HFF-Myc (cell line): ENCODE data around the gene FZR1.

Experiments
- DNase-seq: peaks from one replicate; pipeline ENCODE4 v3.0.0-alpha.2; 2011; ENCODE audit warnings: low read depth; ENCODE audit errors: extremely low read depth
- H3K4me3 ChIP-seq: replicated peaks from 2 replicates; pipeline ENCODE4 v1.5.1; 2011; ENCODE audit warnings: low read depth, mild to moderate bottlenecking, control low read depth, low read length
- CTCF ChIP-seq: IDR thresholded peaks from 2 replicates; pipeline ENCODE4 v1.5.1; 2012; ENCODE audit warnings: mild to moderate bottlenecking, low read depth, low read length, control low read depth; ENCODE audit errors: missing control alignments

Gene FZR1

DNA sequence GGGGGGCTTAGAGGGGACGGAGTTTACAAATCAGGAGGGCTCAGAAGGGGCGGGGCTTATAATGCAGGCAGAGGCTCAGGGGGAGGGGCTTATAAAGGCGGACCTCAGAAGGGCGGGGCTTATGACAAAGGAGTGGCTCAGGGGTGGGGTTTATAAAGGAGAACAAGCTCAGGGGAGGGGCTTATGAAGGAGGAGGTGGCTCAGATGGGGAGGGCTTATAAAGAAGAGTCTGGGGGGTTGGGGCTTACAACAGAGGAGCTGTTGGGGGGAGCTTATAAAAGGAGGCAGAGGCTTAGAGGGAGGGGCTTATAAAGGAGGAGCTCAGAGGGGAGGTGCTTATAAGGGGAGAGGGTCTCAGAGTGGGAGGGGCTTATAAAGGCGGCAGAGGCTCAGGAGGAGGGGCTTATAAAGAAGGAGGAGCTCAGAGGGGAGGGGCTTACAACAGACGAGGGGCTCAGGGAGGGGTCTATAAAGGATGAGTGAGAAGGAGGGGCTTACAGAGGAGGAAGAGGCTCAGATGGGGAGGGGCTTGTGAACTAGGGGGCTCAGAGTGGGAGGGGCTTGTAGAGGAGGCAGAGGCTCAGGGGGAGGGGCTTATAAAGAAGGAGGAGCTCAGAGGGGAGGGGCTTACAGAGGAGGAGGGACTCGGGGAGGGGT is 26.8 kb upstream of the FZR1 start:
- H3K4me3 ChIP-seq: no peak overlapping the region
- TF ChIP-seq CTCF: no peak
- no peak for DNase-seq

GRCh38 chr19:3479834-3480215 is 26.3 kb upstream of the FZR1 start:
- no peak for TF ChIP-seq CTCF
- no peak for DNase-seq
- no peak overlapping the region for H3K4me3 ChIP-seq

DNA sequence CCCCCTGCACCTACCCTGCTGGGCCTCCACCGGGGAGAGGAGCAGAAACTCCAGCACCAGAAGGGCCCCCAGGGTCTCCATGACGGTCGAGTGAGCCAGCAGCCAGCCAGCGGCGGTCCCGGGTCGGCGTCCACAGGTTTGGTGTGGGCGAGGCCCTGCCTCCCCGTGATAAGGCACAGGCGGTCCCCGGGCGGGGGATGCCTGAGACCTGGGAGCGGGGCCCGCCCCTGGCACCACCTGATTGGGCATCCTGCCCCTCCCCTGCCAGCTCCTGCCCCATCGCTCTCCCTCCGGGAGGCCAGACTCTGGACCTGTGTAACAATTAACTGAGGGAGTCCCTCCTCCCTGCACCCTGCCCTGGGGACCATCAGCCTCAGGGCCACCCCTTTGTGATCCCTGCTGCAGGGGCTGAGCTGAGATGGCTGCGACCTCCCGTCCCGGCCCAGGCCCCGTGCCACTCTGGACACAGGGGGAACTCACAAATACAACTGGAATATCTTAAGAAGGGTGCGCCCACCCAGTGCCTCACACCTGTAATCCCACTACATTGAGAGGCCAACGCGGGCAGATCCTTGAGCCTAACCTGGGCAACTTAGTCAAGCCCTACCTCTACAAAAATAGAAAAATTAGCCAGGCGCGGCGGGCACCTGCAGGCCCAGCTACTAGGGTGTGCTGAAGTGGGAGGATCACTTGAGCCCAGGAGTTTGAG is 25.6 kb upstream of the FZR1 start, which contains the start of gene SMIM24:
TSS of gene SMIM24 (minus strand) at position 143 of the 709 bp plus-strand sequence. CDS start at position 81, 62 bp downstream.
- no peak for TF ChIP-seq CTCF
- H3K4me3 ChIP-seq: no peak within 1 kb of the TSS
- DNase-seq: no peak

DNA sequence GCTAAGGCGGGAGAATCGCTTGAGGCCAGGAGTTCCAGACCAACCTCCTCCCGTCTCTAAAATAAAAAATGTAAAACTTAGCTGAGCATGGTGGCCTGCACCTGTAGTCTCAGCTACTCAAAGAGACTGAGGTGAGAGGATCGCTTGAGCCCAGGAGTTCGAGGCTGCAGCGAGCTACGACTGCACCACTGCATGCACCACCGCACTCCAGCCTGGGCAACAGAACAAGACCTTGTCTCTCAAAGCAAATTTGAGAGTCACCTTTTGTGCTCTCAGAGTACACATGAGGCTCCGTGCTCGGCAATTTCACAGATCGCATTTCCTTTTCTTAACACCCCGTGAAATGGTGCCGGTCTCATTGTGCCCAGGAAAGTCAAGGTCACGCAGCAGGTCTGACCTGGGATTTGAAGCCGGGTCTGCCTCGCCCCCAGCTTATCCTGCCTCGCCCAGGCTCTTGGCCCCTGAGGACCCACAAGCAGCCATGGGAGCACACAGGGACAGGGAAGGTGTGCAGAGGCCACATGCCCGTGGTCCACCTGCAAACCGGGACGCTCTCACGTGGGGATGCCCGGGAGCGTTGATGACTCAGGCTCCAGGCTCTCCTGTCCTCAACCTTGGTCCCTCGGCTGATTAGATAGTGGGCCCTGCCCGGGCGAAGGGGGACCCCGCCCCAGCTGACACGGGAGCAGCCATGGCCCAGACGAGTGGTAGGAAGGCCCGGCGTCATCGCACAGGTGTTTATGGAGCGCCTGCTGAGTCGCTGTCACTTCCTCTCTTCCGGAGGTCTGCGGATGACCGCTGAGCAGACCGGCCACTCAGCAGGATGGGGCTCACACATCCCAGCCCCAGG is 24.6 kb upstream of the FZR1 start:
- H3K4me3 ChIP-seq: no peak overlapping the region
- DNase-seq: no peak
- no peak for TF ChIP-seq CTCF

DNA sequence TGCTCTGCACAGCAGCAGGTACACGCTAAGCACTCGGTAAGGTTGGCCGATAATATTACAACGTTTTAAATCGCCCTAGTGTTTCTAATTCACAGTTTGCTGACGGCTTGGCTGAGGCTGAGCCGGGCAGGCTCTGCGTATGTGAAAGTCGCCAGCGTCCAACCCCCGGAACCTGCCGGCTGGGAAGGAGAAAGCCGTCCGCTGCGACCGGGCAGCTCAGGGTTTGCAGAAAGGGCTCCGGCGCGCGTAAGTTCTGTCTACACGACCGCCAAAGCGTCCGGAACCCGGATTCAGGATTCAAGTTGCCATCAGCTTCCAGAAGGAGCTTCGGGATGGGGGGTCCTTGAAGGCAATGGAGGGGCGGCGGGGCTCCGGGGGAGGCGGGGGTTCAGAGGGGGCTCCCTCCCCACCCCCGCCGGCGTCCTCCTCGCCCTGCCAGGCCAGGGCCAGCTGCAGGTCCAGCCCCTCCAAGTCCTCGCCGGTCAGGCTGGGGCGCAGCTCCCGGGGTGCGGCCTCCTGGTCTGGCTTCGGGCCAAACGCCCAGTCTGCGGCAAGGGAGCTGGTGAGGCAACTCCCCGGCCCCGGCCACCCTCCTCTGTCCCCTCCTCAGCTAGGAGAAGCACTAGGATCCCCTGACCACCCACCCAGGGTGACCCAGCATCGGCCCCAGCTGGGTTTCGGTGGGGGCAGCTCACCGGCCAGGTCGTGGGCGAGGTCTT is 23.4 kb upstream of the FZR1 start:
- DNase-seq: no peak
- no peak overlapping the region for H3K4me3 ChIP-seq
- no peak for TF ChIP-seq CTCF

DNA sequence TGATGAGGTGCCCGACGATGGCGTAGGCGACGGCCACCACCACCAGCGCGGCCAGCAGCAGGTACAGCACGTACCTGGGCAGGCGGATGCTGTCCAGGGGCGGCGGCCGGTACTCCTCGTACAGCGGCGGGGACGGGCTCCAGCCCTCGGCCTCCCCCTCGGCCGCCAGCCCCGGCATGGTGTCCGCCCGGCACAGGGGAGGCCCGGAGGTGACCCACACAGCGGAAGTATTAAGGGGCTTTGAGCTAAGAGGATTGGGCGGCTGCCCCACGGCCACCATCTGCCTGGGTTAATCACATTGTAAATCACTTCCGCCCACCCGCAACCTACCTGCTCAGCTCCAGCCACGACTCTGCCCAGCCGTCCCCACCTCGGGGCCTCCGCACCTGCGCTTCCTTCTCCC is 22.9 kb upstream of the FZR1 start, which contains the start of gene SMIM44:
TSS of gene SMIM44 (minus strand) at position 216 of the 403 bp plus-strand sequence. CDS start at position 178, 38 bp downstream.
- H3K4me3 ChIP-seq: no peak within 1 kb of the TSS
- no peak for DNase-seq
- no peak for TF ChIP-seq CTCF
